ENCODE data around the gene UBAC1. TPM values are rescaled to one million over a fixed set of nuclear protein-coding genes. Genes with fewer than 3 reads are reported as not detected.

Gene UBAC1
- total and polyA plus RNA-seq, 9 of the 15 experiments (the other 6 are each of a cell fraction or from before 2014, with no cell fraction given) = 94.0 to 399 (median 228) TPM

- Histone ChIP-seq H3K27ac (ENCODE audit: extremely low read depth, low read depth, low read length) (peak overlapping the region; percentile 54; the same call in 1 of the 3 replicates), H4K20me1 (replicated peaks; ENCODE audit: control insufficient read depth, insufficient read depth, low read length) (no peaks in the 10 kb centered on the region), H3K4me2 (ENCODE audit: insufficient read depth, low read length) (no peak overlapping the region; the same call in 1 of the 2 replicates), H3K9ac (ENCODE audit: insufficient read depth in 1 of 2, low read depth in 2 of 2, low read length in 2 of 2) (peak overlapping the region in 1 of 2 experiments; percentile 82; a peak in 2 of 4 replicates), H3K9me1 (ENCODE audit: control insufficient read depth, insufficient read depth, low read length) (no peaks in the 10 kb centered on the region), H3K36me3 (ENCODE audit: control insufficient read depth, insufficient read depth, low read length) (no peaks in the 10 kb centered on the region), H3K9me3 (replicated peaks; ENCODE audit: control insufficient read depth, insufficient read depth, low read depth, low read length) (no peaks in the 10 kb centered on the region), H3K4me3 (no peak overlapping the region), H2AFZ (ENCODE audit: low read depth, low read length) (0 out of 2 replicates have a peak overlapping the region, but pooled peaks have one; percentile 20), H3K4me1 (replicated peaks in 1 of 2; ENCODE audit: control insufficient read depth in 2 of 2, insufficient read depth in 2 of 2, low read length in 2 of 2) (peaks cover 22 to 77% of the 10 kb centered on the region in 2 experiments), H3K27me3 (ENCODE audit: control insufficient read depth in 2 of 2, insufficient read depth in 2 of 2, low read length in 2 of 2) (no peaks in the 10 kb centered on the region), H3K79me2 (ENCODE audit: control insufficient read depth, insufficient read depth, low read length) (no peaks in the 10 kb centered on the region)
- no peak for DNase-seq (ENCODE audit: extremely low read depth in 1 of 4, low spot score in 3 of 4)
- BruUV-seq (replicated peaks) = no TSS peak
- in situ Hi-C loops (cut with MboI) (no loop called here), intact Hi-C loops (cut with micrococcal nuclease) (no loop called here)
- 81% methylated on average over 11 of the region's 13 CpGs for WGBS (ENCODE audit: insufficient coverage, low coverage, missing lambda C conversion rate)
- FAIRE-seq = no peak
- CTCF ChIA-PET (ENCODE audit: low intra/inter-chr PET ratio) = no interaction called here
- POLR2A ChIA-PET = interaction anchor here (0.6 to 1.2 kb wide), 4 partner anchors 8 to 194 kb away, joined by 3 to 5 read pairs (median 3); no protein-coding TSS in a partner anchor
- ATAC-seq = no peak
- TF ChIP-seq JUN (IDR thresholded peaks at IDR 0.05; ENCODE audit: borderline replicate concordance, low read depth, low read length) (no peak), JUN (CRISPR knock-in tag; IDR thresholded peaks at IDR 0.05; ENCODE audit: borderline replicate concordance) (no peak), SRSF1 (IDR thresholded peaks at IDR 0.05; ENCODE audit: low read depth, low read length) (no peak), HEY1 (CRISPR knock-in tag; IDR thresholded peaks at IDR 0.05; ENCODE audit: borderline replicate concordance) (no peak), PRPF4 (IDR thresholded peaks at IDR 0.05; ENCODE audit: insufficient read depth, low read depth, low read length, poor library complexity, severe bottlenecking) (no peak), ZNF512 (tag; IDR thresholded peaks at IDR 0.05) (no peak), MGA (IDR thresholded peaks at IDR 0.05) (no peak), ZNF699 (CRISPR knock-in tag; IDR thresholded peaks at IDR 0.05; ENCODE audit: insufficient replicate concordance) (no peak), ZNF274 (IDR thresholded peaks at IDR 0.05; ENCODE audit: borderline replicate concordance, low read depth, low read length) (no peak)
Measured at GRCh38 chr9:135993409-135993742, 32.2 kb upstream of the UBAC1 start.
